K562 (cell line): ENCODE measurements around the gene TRIM24. TPM values are rescaled to one million over a fixed set of nuclear protein-coding genes. Genes with fewer than 3 reads are reported as not detected.

Experiments
- ATAC-seq: fragments of 200-7000 bp; cut with Tn5 transposase; 3 replicates; pipeline ENCODE4 v1.9.1; 2020; ENCODE audit warnings: moderate library complexity
- BruUV-seq: library from RNA; stranded (reverse); fragments of 400-500 nt; replicated peaks from 2 replicates; lab custom pipeline; 2021; lab: Mats Ljungman, UMichigan
- CTCF ChIA-PET: fragments of 300-600 bp; formaldehyde crosslinking; extraction: SDS; loops from one replicate; lab custom pipeline; 2021; ENCODE audit warnings: low intra/inter-chr PET ratio; lab: Yijun Ruan, JAX
- POLR2A ChIA-PET: fragments of 300-600, 350-650 bp; sonication (Branson Sonifier 250); formaldehyde crosslinking; extraction: SDS; loops from one replicate; lab custom pipeline; 2021; ENCODE audit warnings: antibody characterized with exemption, inconsistent platforms; lab: Yijun Ruan, JAX
- DNase-seq, 4 experiments: peaks; one replicate each; pipeline versions ENCODE4 v3.0.0 to v3.0.0-alpha.2; 2011 to 2018; ENCODE audit warnings: low spot score in 3 of 4, mixed read lengths in 3 of 4; ENCODE audit errors: extremely low read depth in 1 of 4
- FAIRE-seq: peaks from 2 replicates; lab custom pipeline; 2011; peaks lifted over from hg19 to GRCh38; lab: Jason Lieb, UNC
- H2AFZ ChIP-seq: 2 replicates; pipeline ENCODE4 v1.6.0; 2011; ENCODE audit warnings: low read depth, low read length, control low read depth, inconsistent platforms
- H3K27ac ChIP-seq: fragments of 200-600 bp; 3 replicates; pipeline ENCODE4 v1.8.0; 2011; ENCODE audit warnings: low read depth, mild to moderate bottlenecking, control low read depth, inconsistent platforms, low read length, moderate library complexity, mixed read lengths; ENCODE audit errors: extremely low read depth
- H3K27me3 ChIP-seq, 2 experiments: fragments of 300-600 bp in 1 of 2; 2 replicates in 1 of 2; 3 replicates in 1 of 2; pipeline versions ENCODE4 v1.6.0 to v1.8.0; 2011; ENCODE audit warnings: inconsistent platforms in 2 of 2, low read length in 2 of 2, mild to moderate bottlenecking in 1 of 2, mixed read lengths in 1 of 2, moderate library complexity in 1 of 2; ENCODE audit not compliant: control insufficient read depth in 2 of 2, insufficient read depth in 2 of 2
- H3K36me3 ChIP-seq: fragments of 300-600 bp; 3 replicates; pipeline ENCODE4 v1.8.0; 2011; ENCODE audit warnings: mild to moderate bottlenecking, low read length, inconsistent platforms; ENCODE audit not compliant: control insufficient read depth, insufficient read depth
- H3K4me1 ChIP-seq, 2 experiments: fragments of 200-600 bp in 1 of 2; replicated peaks in 1 of 2; 2 replicates in 1 of 2; 3 replicates in 1 of 2; pipeline versions ENCODE4 v1.5.1 to v1.8.0; 2011; ENCODE audit warnings: inconsistent platforms in 2 of 2, low read length in 2 of 2, mild to moderate bottlenecking in 1 of 2, mixed read lengths in 1 of 2, moderate library complexity in 1 of 2; ENCODE audit not compliant: control insufficient read depth in 2 of 2, insufficient read depth in 2 of 2
- H3K4me2 ChIP-seq: 2 replicates; pipeline ENCODE4 v1.6.1; 2011; ENCODE audit warnings: low read length, control low read depth, inconsistent platforms, mixed read lengths; ENCODE audit not compliant: insufficient read depth
- H3K4me3 ChIP-seq: fragments of 200-600 bp; sonication (generic), shearing (Covaris generic); 2 replicates; pipeline ENCODE4 v1.5.1; 2016; ENCODE audit warnings: control low read depth, inconsistent platforms
- H3K79me2 ChIP-seq: fragments of 200-600 bp; 3 replicates; pipeline ENCODE4 v1.8.0; 2011; ENCODE audit warnings: low read length, inconsistent platforms; ENCODE audit not compliant: control insufficient read depth, insufficient read depth
- H3K9ac ChIP-seq, 2 experiments: 2 replicates each; pipeline versions ENCODE4 v1.6.0 to v1.6.1; 2011; ENCODE audit warnings: low read depth in 2 of 2, low read length in 2 of 2, control low read depth in 1 of 2, inconsistent platforms in 1 of 2, mild to moderate bottlenecking in 1 of 2, mixed read lengths in 1 of 2; ENCODE audit not compliant: insufficient read depth in 1 of 2
- H3K9me1 ChIP-seq: one replicate; pipeline ENCODE4 v1.6.0; 2011; ENCODE audit warnings: inconsistent platforms, mild to moderate bottlenecking, low read length, moderate library complexity; ENCODE audit not compliant: control insufficient read depth, insufficient read depth
- H3K9me3 ChIP-seq: replicated peaks from 2 replicates; pipeline ENCODE4 v1.5.1; 2011; ENCODE audit warnings: low read depth, low read length, inconsistent platforms; ENCODE audit not compliant: control insufficient read depth, insufficient read depth
- H4K20me1 ChIP-seq: replicated peaks from 2 replicates; pipeline ENCODE4 v1.6.1; 2011; ENCODE audit warnings: low read length, inconsistent platforms, mixed read lengths; ENCODE audit not compliant: control insufficient read depth, insufficient read depth
- ARID1B ChIP-seq: fragments of 450-650 bp; IDR thresholded peaks from 2 replicates; pipeline ENCODE4 v1.6.1; 2016; ENCODE audit warnings: antibody characterized with exemption, mild to moderate bottlenecking, inconsistent platforms
- DACH1 ChIP-seq: fragments of 450-650 bp; IDR thresholded peaks from 2 replicates; pipeline ENCODE4 v1.6.1; 2018; ENCODE audit not compliant: partially characterized antibody
- NCOA2 ChIP-seq, 2 experiments: fragments of 450-650 bp; IDR thresholded peaks; 2 replicates each; pipeline ENCODE4 v1.6.1; 2018; ENCODE audit warnings: mild to moderate bottlenecking in 2 of 2, moderate library complexity in 1 of 2; ENCODE audit not compliant: partially characterized antibody in 2 of 2
- TAF7 ChIP-seq: fragments of 450-650 bp; IDR thresholded peaks from 2 replicates; pipeline ENCODE4 v1.6.1; 2016; ENCODE audit warnings: missing genetic modification characterization, missing compliant biosample characterization
- ZBTB8A ChIP-seq: fragments of 450-650 bp; IDR thresholded peaks from 2 replicates; pipeline ENCODE4 v1.6.1; 2018; ENCODE audit warnings: mild to moderate bottlenecking, moderate library complexity; ENCODE audit not compliant: partially characterized antibody
- ZNF512 ChIP-seq: IDR thresholded peaks from 2 replicates; pipeline ENCODE4 v1.6.1; 2016; ENCODE audit warnings: missing genetic modification characterization, missing compliant biosample characterization
- WGBS: fragments of 100-300 bp; shearing (Covaris generic); methylation state at CpG from one replicate; pipeline ENCODE4 v1.1.6; 2016; ENCODE audit warnings: low coverage, mixed read lengths; ENCODE audit not compliant: insufficient coverage; ENCODE audit errors: missing lambda C conversion rate; 5-methylcytosine and 5-hydroxymethylcytosine counted together
- in situ Hi-C: fragments of 300-500 bp; cut with MboI; formaldehyde crosslinking; loops from 4 replicates; pipeline ENCODE4 v1.15.0; 2018; ENCODE audit warnings: inconsistent platforms, mixed read lengths
- intact Hi-C: fragments of 100-400 bp; cut with micrococcal nuclease; formaldehyde crosslinking; loops from 2 replicates; pipeline ENCODE4 v1.14.2; 2022
- polyA plus RNA-seq, 8 experiments: library from polyadenylated mRNA; depleted of rRNA in 4 of 8; stranded (reverse) in 5 of 8; unstranded in 3 of 8; fragments of >200 nt; fragmentation: Nextera tagmentation in 2 of 8; fragmentation: Illumina TruSeq in 1 of 8; extraction: Ambion mirVana in 2 of 8; extraction: Trizol in 1 of 8; gene quantifications; 2 replicates each; pipeline versions ENCODE4 v1.2.1 to v1.2.3, GENCODE V29; 2011 to 2014; ENCODE audit warnings: inconsistent platforms in 1 of 8, missing spikeins in 1 of 8
- total RNA-seq, 7 experiments: library from RNA; depleted of rRNA in 6 of 7; stranded (reverse); fragments of >200 nt in 6 of 7; fragmentation: Illumina TruSeq in 2 of 7; extraction: Trizol in 2 of 7; gene quantifications; 2 replicates each; pipeline versions ENCODE4 v1.2.1 to v1.2.3, GENCODE V29; 2011 to 2021; ENCODE audit warnings: low replicate concordance in 1 of 7
- TF ChIP-seq, protein P1 (sequence below): fragments of 450-650 bp; IDR thresholded peaks from 2 replicates; pipeline ENCODE4 v1.6.1; 2016; ENCODE audit warnings: mild to moderate bottlenecking

The TRIM24 gene
- total and polyA plus RNA-seq, 9 of the 15 experiments (the other 6 are each of a cell fraction or from before 2014, with no cell fraction given), result 13.4 to 74.0 (median 41.7) TPM

DNA sequence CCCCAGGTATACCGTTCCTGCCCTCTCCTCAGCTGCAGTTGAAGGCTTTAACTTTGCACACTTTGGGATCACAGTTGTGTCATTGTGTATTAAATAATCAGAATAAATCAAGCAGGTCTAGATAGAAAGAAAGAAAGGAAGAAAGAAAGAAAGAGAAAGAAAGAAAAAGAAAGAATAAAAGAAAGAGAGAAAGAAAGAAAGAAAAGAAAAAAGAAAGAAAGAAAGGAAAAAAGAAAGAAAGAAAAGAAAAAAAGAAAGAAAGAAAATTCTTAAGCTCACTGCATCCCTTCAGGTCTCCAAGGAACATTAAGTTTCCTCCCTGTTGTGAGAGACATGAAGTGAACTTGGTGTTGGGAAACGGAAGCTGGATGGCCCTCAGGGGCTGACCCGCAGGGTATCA is 17.2 kb upstream of the TRIM24 start:
- intact Hi-C loops, result no loop called here
- TF ChIP-seq ARID1B (0 out of 2 replicates have a peak, but pooled peaks have one; percentile 22), TAF7 (tag) (no peak), NCOA2 (IDR thresholded peaks at IDR 0.05; ENCODE audit: partially characterized antibody in 2 of 2) (peak in 1 of 2 experiments; percentile 36), ZBTB8A (no peak), DACH1 (no peak), ZNF512 (peak; percentile 90)
- TF ChIP-seq, protein P1, sequence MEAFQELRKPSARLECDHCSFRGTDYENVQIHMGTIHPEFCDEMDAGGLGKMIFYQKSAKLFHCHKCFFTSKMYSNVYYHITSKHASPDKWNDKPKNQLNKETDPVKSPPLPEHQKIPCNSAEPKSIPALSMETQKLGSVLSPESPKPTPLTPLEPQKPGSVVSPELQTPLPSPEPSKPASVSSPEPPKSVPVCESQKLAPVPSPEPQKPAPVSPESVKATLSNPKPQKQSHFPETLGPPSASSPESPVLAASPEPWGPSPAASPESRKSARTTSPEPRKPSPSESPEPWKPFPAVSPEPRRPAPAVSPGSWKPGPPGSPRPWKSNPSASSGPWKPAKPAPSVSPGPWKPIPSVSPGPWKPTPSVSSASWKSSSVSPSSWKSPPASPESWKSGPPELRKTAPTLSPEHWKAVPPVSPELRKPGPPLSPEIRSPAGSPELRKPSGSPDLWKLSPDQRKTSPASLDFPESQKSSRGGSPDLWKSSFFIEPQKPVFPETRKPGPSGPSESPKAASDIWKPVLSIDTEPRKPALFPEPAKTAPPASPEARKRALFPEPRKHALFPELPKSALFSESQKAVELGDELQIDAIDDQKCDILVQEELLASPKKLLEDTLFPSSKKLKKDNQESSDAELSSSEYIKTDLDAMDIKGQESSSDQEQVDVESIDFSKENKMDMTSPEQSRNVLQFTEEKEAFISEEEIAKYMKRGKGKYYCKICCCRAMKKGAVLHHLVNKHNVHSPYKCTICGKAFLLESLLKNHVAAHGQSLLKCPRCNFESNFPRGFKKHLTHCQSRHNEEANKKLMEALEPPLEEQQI, result 0 out of 2 replicates have a peak, but pooled peaks have one; percentile 17
- TF ChIP-seq, all 486 proteins: peak for 4
- no peak for ATAC-seq
- H3K9ac ChIP-seq, result no peak overlapping the region
- H3K79me2 ChIP-seq, result no peaks in the 10 kb centered on the region
- H3K27ac ChIP-seq, result no peak overlapping the region
- ChIA-PET POLR2A (interaction anchor here (1.3 kb wide), 1 partner anchor 18 kb away, joined by 3 read pairs; the partner anchor contains the start of gene TRIM24), CTCF (no interaction called here)
- no peak for FAIRE-seq
- H3K9me3 ChIP-seq, result no peaks in the 10 kb centered on the region
- H3K4me2 ChIP-seq, result no peak overlapping the region
- H3K9me1 ChIP-seq, result no peaks in the 10 kb centered on the region
- H3K4me1 ChIP-seq, result peaks cover 5 to 6% of the 10 kb centered on the region in 2 experiments; a peak in 4 of 5 replicates
- no peaks in the 10 kb centered on the region for H3K27me3 ChIP-seq
- no TSS peak for BruUV-seq
- no peaks in the 10 kb centered on the region for H3K36me3 ChIP-seq
- H4K20me1 ChIP-seq, result no peaks in the 10 kb centered on the region
- in situ Hi-C loops, result no loop called here
- H2AFZ ChIP-seq, result no peak overlapping the region
- WGBS, result 50% methylated on average over 3 of the region's 3 CpGs
- DNase-seq, result no peak
- H3K4me3 ChIP-seq, result no peak overlapping the region
